GM23338 (cell line): ENCODE results near the gene CEP95. TPM values are rescaled to one million over a fixed set of nuclear protein-coding genes. Genes with fewer than 3 reads are reported as not detected.

Source experiments
- ATAC-seq: fragments of 200-7000 bp; cut with Tn5 transposase; 3 replicates; pipeline ENCODE4 v1.9.1; 2020
- DNase-seq: peaks from one replicate; pipeline ENCODE4 v3.0.0-alpha.2; 2015; ENCODE audit warnings: low spot score
- H2AFZ ChIP-seq: fragments of 200-600 bp; sonication (generic); 2 replicates; pipeline ENCODE4 v1.8.0; 2016; ENCODE audit warnings: antibody characterized with exemption, mild to moderate bottlenecking, moderate library complexity
- H3F3A ChIP-seq: fragments of 200-600 bp; sonication (generic); replicated peaks from 2 replicates; pipeline ENCODE4 v1.8.0; 2017; ENCODE audit warnings: antibody characterized with exemption, mixed run types, low read depth
- H3K27ac ChIP-seq: fragments of 200-600 bp; sonication (generic); 2 replicates; pipeline ENCODE4 v1.6.1; 2016; ENCODE audit warnings: low read depth
- H3K27me3 ChIP-seq: fragments of 200-600 bp; sonication (generic); 2 replicates; pipeline ENCODE4 v1.8.0; 2016; ENCODE audit warnings: mild to moderate bottlenecking, mixed run types, moderate library complexity; ENCODE audit not compliant: insufficient read depth
- H3K36me3 ChIP-seq: fragments of 200-600 bp; sonication (generic); 2 replicates; pipeline ENCODE4 v1.8.0; 2016; ENCODE audit warnings: mild to moderate bottlenecking; ENCODE audit not compliant: insufficient read depth
- H3K4me1 ChIP-seq: fragments of 200-600 bp; sonication (generic); 2 replicates; pipeline ENCODE4 v1.8.0; 2016; ENCODE audit warnings: mild to moderate bottlenecking, moderate library complexity; ENCODE audit not compliant: insufficient read depth
- H3K4me2 ChIP-seq: fragments of 200-600 bp; sonication (generic); 2 replicates; pipeline ENCODE4 v1.7.1; 2017; ENCODE audit warnings: mixed run types
- H3K4me3 ChIP-seq: fragments of 200-600 bp; sonication (generic); 2 replicates; pipeline ENCODE4 v1.6.1; 2016; ENCODE audit warnings: mixed run types
- H3K79me2 ChIP-seq: fragments of 200-600 bp; sonication (generic); replicated peaks from 2 replicates; pipeline ENCODE4 v1.8.0; 2017; ENCODE audit warnings: mild to moderate bottlenecking; ENCODE audit not compliant: insufficient read depth
- H3K9me2 ChIP-seq: fragments of 200-600 bp; sonication (generic); 2 replicates; pipeline ENCODE4 v1.8.0; 2017; ENCODE audit not compliant: insufficient read depth
- H4K20me1 ChIP-seq: fragments of 200-600 bp; sonication (generic); replicated peaks from 2 replicates; pipeline ENCODE4 v1.8.0; 2017; ENCODE audit warnings: mild to moderate bottlenecking; ENCODE audit not compliant: insufficient read depth
- H3K27ac Mint-ChIP-seq: 2 replicates; pipeline ENCODE4 v1.8.0; 2020; ENCODE audit warnings: inconsistent platforms, mild to moderate bottlenecking, moderate library complexity, mixed read lengths
- H3K27me3 Mint-ChIP-seq: 3 replicates; pipeline ENCODE4 v1.8.0; 2022; ENCODE audit warnings: low read depth, mild to moderate bottlenecking, moderate library complexity, mixed read lengths, inconsistent platforms; ENCODE audit not compliant: insufficient read depth, poor library complexity
- H3K36me3 Mint-ChIP-seq: 3 replicates; pipeline ENCODE4 v1.8.0; 2021; ENCODE audit warnings: low read depth, mild to moderate bottlenecking, inconsistent platforms, moderate library complexity, mixed read lengths
- H3K4me1 Mint-ChIP-seq: 3 replicates; pipeline ENCODE4 v1.8.0; 2020; ENCODE audit warnings: mild to moderate bottlenecking, inconsistent platforms, mixed read lengths
- H3K4me3 Mint-ChIP-seq: 3 replicates; pipeline ENCODE4 v1.8.0; 2021; ENCODE audit warnings: moderate library complexity, mild to moderate bottlenecking, inconsistent platforms, mixed read lengths
- H3K9me3 Mint-ChIP-seq: 3 replicates; pipeline ENCODE4 v1.8.0; 2020; ENCODE audit warnings: moderate library complexity, mild to moderate bottlenecking, inconsistent platforms, mixed read lengths
- CREB1 ChIP-seq: fragments of 250-450 bp; sonication (Bioruptor Pico); IDR thresholded peaks from 2 replicates; pipeline ENCODE4 v1.5.0; 2020; ENCODE audit warnings: low read depth, mild to moderate bottlenecking, moderate library complexity
- CTCF ChIP-seq, 2 experiments: fragments of 200-600 bp in 1 of 2; sonication (generic) in 1 of 2; conservative IDR thresholded peaks; 2 replicates each; pipeline versions ENCODE4 v1.5.1 to v1.6.1; 2016 to 2017; ENCODE audit warnings: antibody characterized with exemption in 2 of 2, low read depth in 2 of 2, mild to moderate bottlenecking in 2 of 2, moderate library complexity in 1 of 2
- ETS1 ChIP-seq: IDR thresholded peaks from 2 replicates; pipeline ENCODE4 v1.6.1; 2016; ENCODE audit warnings: antibody characterized with exemption
- EZH2 ChIP-seq: fragments of 200-600 bp; sonication (generic); IDR thresholded peaks from one replicate; pipeline ENCODE4 v1.8.0; 2017; ENCODE audit warnings: antibody characterized with exemption, mild to moderate bottlenecking, low read depth; ENCODE audit not compliant: unreplicated experiment
- EZH2phosphoT487 ChIP-seq: fragments of 200-600 bp; sonication (generic); IDR thresholded peaks from one replicate; pipeline ENCODE4 v1.8.1; 2018; ENCODE audit warnings: antibody characterized with exemption; ENCODE audit not compliant: unreplicated experiment
- JUNB ChIP-seq: IDR thresholded peaks from one replicate; pipeline ENCODE4 v1.6.1; 2016; ENCODE audit warnings: antibody characterized with exemption; ENCODE audit not compliant: unreplicated experiment
- NANOG ChIP-seq: IDR thresholded peaks from 2 replicates; pipeline ENCODE4 v1.6.1; 2016; ENCODE audit warnings: antibody characterized with exemption, borderline replicate concordance
- POLR2AphosphoS5 ChIP-seq: IDR thresholded peaks from 2 replicates; pipeline ENCODE4 v1.6.1; 2016; ENCODE audit warnings: antibody characterized with exemption, low read depth
- REST ChIP-seq: IDR thresholded peaks from one replicate; pipeline ENCODE4 v1.6.1; 2018; ENCODE audit warnings: antibody characterized with exemption; ENCODE audit not compliant: unreplicated experiment
- STAT1 ChIP-seq: IDR thresholded peaks from one replicate; pipeline ENCODE4 v1.6.1; 2016; ENCODE audit warnings: antibody characterized with exemption; ENCODE audit not compliant: unreplicated experiment
- ZNF114 ChIP-seq: fragments of 250-450 bp; sonication (Bioruptor Pico); IDR thresholded peaks from 2 replicates; pipeline ENCODE4 v1.5.0; 2020; ENCODE audit warnings: mild to moderate bottlenecking, moderate library complexity
- ZNF331 ChIP-seq: fragments of 250-450 bp; sonication (Bioruptor Pico); IDR thresholded peaks from 2 replicates; pipeline ENCODE4 v1.5.0; 2020; ENCODE audit warnings: low read depth, mild to moderate bottlenecking, moderate library complexity
- ZNF462 ChIP-seq: fragments of 250-450 bp; sonication (Bioruptor Pico); IDR thresholded peaks from 2 replicates; pipeline ENCODE4 v1.5.0; 2020; ENCODE audit warnings: mild to moderate bottlenecking, moderate library complexity
- polyA plus RNA-seq: library from polyadenylated mRNA; unstranded; fragments of >200 nt; fragmentation: Nextera tagmentation; extraction: Ambion mirVana; gene quantifications from 2 replicates; pipeline ENCODE4 v1.2.1, GENCODE V29; 2016
- total RNA-seq: library from RNA; depleted of rRNA; stranded (reverse); fragments of >200 nt; shearing (Covaris generic); gene quantifications from 2 replicates; pipeline ENCODE4 v1.2.3, GENCODE V29; 2014

CEP95 gene
- total and polyA plus RNA-seq, 2 experiments from 2014 or later = 41.1 to 45.4 TPM

GRCh38 chr17:64515419-64515818 lies 8.6 kb downstream of the CEP95 start:
- peaks cover 72% of the 10 kb centered on the region for H3K36me3 ChIP-seq
- H3K27me3 ChIP-seq = no peaks in the 10 kb centered on the region
- H3K36me3 Mint-ChIP-seq = peaks cover 89% of the 10 kb centered on the region
- H3K9me3 Mint-ChIP-seq = no peaks in the 10 kb centered on the region
- peaks cover 81% of the 10 kb centered on the region for H3K79me2 ChIP-seq
- H3K9me2 ChIP-seq = no peaks in the 10 kb centered on the region
- ATAC-seq (no peak), DNase-seq (no peak)
- H3K27ac ChIP-seq = no peak overlapping the region
- no peak overlapping the region for H3K4me3 ChIP-seq
- H3K4me3 Mint-ChIP-seq = no peak overlapping the region
- no peak overlapping the region for H3K4me2 ChIP-seq
- no peak overlapping the region for H3K27ac Mint-ChIP-seq
- peaks cover 4% of the 10 kb centered on the region for H3K4me1 ChIP-seq
- H2AFZ ChIP-seq = no peak overlapping the region
- peaks cover 14% of the 10 kb centered on the region for H3K4me1 Mint-ChIP-seq
- peaks cover 34% of the 10 kb centered on the region for H4K20me1 ChIP-seq
- TF ChIP-seq NANOG = no peak
- TF ChIP-seq EZH2phosphoT487 = no peak
- TF ChIP-seq POLR2AphosphoS5 = no peak
- no peak for TF ChIP-seq ZNF462 (CRISPR knock-in tag)
- no peak for TF ChIP-seq ZNF114 (CRISPR knock-in tag)
- no peak for TF ChIP-seq JUNB
- TF ChIP-seq ZNF331 (CRISPR knock-in tag) = no peak
- TF ChIP-seq EZH2 = no peak
- TF ChIP-seq CREB1 = no peak
- TF ChIP-seq CTCF (conservative IDR thresholded peaks at IDR 0.05; ENCODE audit: low read depth in 2 of 2) = no peak
- TF ChIP-seq STAT1 = no peak
- no peak for TF ChIP-seq REST
- TF ChIP-seq ETS1 = no peak
- H3F3A ChIP-seq = no peaks in the 10 kb centered on the region
- H3K27me3 Mint-ChIP-seq = peaks cover 6% of the 10 kb centered on the region
